Effector CD8-positive, alpha-beta T cell (primary cell): ENCODE data around the gene RAB31.

Experiments used
- DNase-seq: peaks from one replicate; lab custom pipeline; 2025; lab: John Stamatoyannopoulos, UW

The RAB31 gene

GRCh38 chr18:9691235-9691634 is 16.9 kb upstream of the RAB31 start:
- no peak for DNase-seq

GRCh38 chr18:9694174-9694573 is 13.9 kb upstream of the RAB31 start:
- no peak for DNase-seq

GRCh38 chr18:9694952-9695495 is 13.1 kb upstream of the RAB31 start:
- DNase-seq: no peak

- no peak for DNase-seq
Observed at GRCh38 chr18:9695605-9696004, 12.5 kb upstream of the RAB31 start.

GRCh38 chr18:9696112-9696511 is 12.0 kb upstream of the RAB31 start:
- DNase-seq: no peak

GRCh38 chr18:9696701-9697100 is 11.4 kb upstream of the RAB31 start:
- no peak for DNase-seq

GRCh38 chr18:9697121-9697520 is 11.0 kb upstream of the RAB31 start:
- no peak for DNase-seq

GRCh38 chr18:9698497-9698896 is 9.6 kb upstream of the RAB31 start:
- no peak for DNase-seq

- DNase-seq: no peak
Observed at GRCh38 chr18:9700261-9700796, 7.8 kb upstream of the RAB31 start.

GRCh38 chr18:9701609-9702349 is 6.3 kb upstream of the RAB31 start:
- no peak for DNase-seq

GRCh38 chr18:9704233-9705118 is 3.6 kb upstream of the RAB31 start:
- no peak for DNase-seq

GRCh38 chr18:9705183-9705829 is 2.8 kb upstream of the RAB31 start:
- no peak for DNase-seq

- no peak for DNase-seq
Observed at GRCh38 chr18:9706081-9706935, 1.8 kb upstream of the RAB31 start.

- no peak for DNase-seq
Observed at GRCh38 chr18:9707381-9708056, 582 bp upstream of the RAB31 start.

- no peak for DNase-seq
Observed at GRCh38 chr18:9708434-9709303, 568 bp downstream of the RAB31 start.

- no peak for DNase-seq
Observed at GRCh38 chr18:9709304-9709877, 1.3 kb downstream of the RAB31 start.

GRCh38 chr18:9710037-9710436 is 1.9 kb downstream of the RAB31 start:
- no peak for DNase-seq

GRCh38 chr18:9711361-9712129 is 3.4 kb downstream of the RAB31 start:
- DNase-seq: no peak
